BJ (cell line): ENCODE measurements around the gene TTR. TPM values are rescaled to one million over a fixed set of nuclear protein-coding genes. Genes with fewer than 3 reads are reported as not detected.

Source experiments
- CTCF ChIA-PET: fragments of 350-600 bp; formaldehyde crosslinking; extraction: SDS; loops from one replicate; lab custom pipeline; 2021; ENCODE audit warnings: antibody characterized with exemption, inconsistent platforms; lab: Yijun Ruan, JAX
- POLR2A ChIA-PET: fragments of 300-600 bp; sonication (Branson Sonifier 250); formaldehyde crosslinking; extraction: SDS; loops from one replicate; lab custom pipeline; 2021; ENCODE audit warnings: antibody characterized with exemption; lab: Charles Lee
- DNase-seq: peaks from one replicate; pipeline ENCODE4 v3.0.0-alpha.2; 2011; ENCODE audit warnings: low read depth
- H3K27me3 ChIP-seq: 2 replicates; pipeline ENCODE4 v1.6.0; 2011; ENCODE audit warnings: low read length; ENCODE audit not compliant: control insufficient read depth, insufficient read depth
- H3K36me3 ChIP-seq: 2 replicates; pipeline ENCODE4 v1.5.1; 2011; ENCODE audit warnings: low read length; ENCODE audit not compliant: control insufficient read depth, insufficient read depth
- H3K4me3 ChIP-seq: 2 replicates; pipeline ENCODE4 v1.5.1; 2011; ENCODE audit warnings: low read depth, mild to moderate bottlenecking, control low read depth, low read length
- CTCF ChIP-seq: IDR thresholded peaks from 2 replicates; pipeline ENCODE4 v1.5.1; 2011; ENCODE audit warnings: low read depth, mild to moderate bottlenecking, control low read depth, inconsistent platforms, low read length, moderate library complexity; ENCODE audit not compliant: insufficient read depth
- polyA plus RNA-seq: library from polyadenylated mRNA; depleted of rRNA; stranded (reverse); fragments of >200 nt; gene quantifications from 2 replicates; pipeline ENCODE4 v1.2.3, GENCODE V29; 2011

Gene TTR
- polyA plus RNA-seq, 1 experiment, result not detected

- Histone ChIP-seq H3K27me3 (no peaks in the 10 kb centered on the region), H3K36me3 (no peaks in the 10 kb centered on the region), H3K4me3 (no peak overlapping the region)
- POLR2A ChIA-PET, result no interaction called here
- DNase-seq, result no peak
- no peak for TF ChIP-seq CTCF
- CTCF ChIA-PET, result no interaction called here
Measured at GRCh38 chr18:31603315-31603714, 11.6 kb downstream of the TTR start.

DNA sequence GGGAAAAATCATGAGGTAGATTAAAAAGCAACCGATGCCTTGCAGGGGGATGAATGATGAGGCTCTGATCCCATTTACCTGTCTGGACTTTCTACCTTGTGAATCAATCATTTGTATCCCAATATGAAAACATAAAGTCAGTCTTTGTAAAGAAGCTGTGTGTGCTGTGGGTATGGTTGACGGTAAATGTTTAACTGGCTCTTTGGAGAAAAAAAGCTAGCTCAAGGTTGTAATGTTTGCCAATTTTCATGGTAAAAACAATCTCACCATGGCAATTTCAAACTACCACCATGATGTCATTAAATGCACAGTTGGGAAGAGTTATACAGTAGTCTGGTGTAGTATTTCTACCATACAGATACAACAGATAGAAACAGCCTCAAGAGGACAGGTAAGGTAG, 14.6 kb downstream of the TTR start:
- no peak for DNase-seq
- Histone ChIP-seq H3K4me3 (no peak overlapping the region), H3K27me3 (no peaks in the 10 kb centered on the region), H3K36me3 (no peaks in the 10 kb centered on the region)
- ChIA-PET CTCF (interaction anchor here (0.5 to 0.6 kb wide), 2 partner anchors 237 to 266 kb away, joined by 3 read pairs; no protein-coding TSS in a partner anchor), POLR2A (no interaction called here)
- TF ChIP-seq CTCF, result no peak

DNA sequence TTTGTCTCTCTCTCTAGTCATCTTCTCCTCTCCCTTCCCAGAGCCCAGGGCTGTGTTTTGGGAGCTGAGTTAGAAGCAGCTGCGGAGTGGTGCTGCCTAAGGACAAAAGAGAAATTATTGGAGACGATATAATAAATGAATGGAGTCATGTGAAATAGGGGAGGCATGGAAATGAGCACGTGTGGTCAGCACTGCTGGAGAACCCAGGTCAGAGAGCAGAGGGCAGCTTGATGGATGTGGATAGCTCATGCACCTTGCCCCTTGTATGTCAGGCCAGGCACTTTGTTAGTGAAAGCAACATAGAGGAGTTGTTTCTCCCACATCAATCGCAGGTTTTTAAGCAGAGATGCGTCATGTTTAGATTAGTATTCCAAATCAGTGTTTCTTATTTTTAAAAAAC, 15.7 kb downstream of the TTR start:
- no peak overlapping the region for H3K4me3 ChIP-seq
- no peaks in the 10 kb centered on the region for H3K36me3 ChIP-seq
- H3K27me3 ChIP-seq, result no peaks in the 10 kb centered on the region
- no peak for DNase-seq
- ChIA-PET POLR2A (no interaction called here), CTCF (no interaction called here)
- no peak for TF ChIP-seq CTCF

DNA sequence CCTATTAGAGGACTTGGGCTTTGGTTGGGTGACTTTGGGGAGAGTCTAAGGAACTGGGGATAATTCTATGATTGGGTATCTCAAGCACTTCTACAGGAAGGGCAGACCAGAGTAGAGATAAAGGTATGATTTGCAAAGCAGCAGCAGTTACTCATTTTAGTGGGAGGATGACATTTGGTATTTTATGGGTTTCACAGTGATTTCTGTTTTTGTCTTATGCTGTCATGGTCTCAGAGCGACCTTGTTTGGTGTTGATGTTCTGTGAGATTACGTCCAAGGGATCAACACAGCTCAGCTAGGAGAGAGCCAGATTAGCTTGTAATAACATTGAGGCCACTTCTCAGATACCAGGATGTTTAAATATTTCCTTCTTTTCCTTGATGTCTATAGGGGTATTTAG, 18.2 kb downstream of the TTR start:
- H3K27me3 ChIP-seq, result no peaks in the 10 kb centered on the region
- ChIA-PET CTCF (no interaction called here), POLR2A (no interaction called here)
- no peak overlapping the region for H3K4me3 ChIP-seq
- TF ChIP-seq CTCF, result no peak
- no peak for DNase-seq
- H3K36me3 ChIP-seq, result no peaks in the 10 kb centered on the region

DNA sequence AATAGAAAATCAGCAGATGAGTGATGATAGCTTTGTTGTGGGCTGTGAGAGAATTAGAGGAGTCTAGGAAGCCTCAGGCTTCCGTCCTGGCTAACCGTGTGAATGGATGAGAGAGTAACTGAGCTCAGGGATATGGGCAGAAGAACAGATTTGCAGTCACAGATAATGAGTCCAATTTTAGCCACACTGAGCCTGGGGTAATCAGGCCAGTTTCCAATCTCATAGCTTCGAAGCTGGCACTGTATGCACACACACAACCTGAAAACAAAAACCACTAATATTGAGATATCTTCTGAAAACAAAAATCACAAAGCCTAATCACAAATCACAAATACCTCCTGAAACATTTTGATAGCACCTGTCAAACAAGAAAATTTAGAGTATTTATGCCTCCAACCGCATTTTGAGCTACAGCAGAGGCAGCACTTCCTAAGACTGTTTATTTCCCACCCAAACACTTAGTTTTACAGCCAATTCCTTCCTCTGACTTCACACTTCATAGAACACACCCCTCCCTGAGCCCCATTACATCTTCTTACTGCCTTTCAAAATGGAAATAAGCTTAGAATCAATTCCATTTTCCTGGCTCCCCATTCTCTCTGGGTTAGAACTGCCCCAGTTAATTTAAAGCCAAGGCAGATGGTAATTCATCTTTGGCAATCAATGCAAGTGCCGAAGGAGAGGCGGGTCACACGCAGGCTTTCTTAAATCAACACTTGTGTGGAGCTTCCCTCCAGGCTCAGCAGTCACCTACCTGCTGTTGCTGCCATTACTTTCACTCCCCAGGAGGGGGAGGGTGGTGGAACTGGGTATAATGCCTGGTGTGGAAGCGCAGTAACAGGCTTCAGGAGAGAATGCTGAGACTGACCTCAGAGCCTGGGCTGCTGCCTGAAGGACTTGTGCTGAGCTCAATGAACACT, 18.9 kb downstream of the TTR start:
- no peak for DNase-seq
- Histone ChIP-seq H3K4me3 (no peak overlapping the region), H3K27me3 (no peaks in the 10 kb centered on the region), H3K36me3 (no peaks in the 10 kb centered on the region)
- TF ChIP-seq CTCF, result no peak
- ChIA-PET CTCF (no interaction called here), POLR2A (no interaction called here)
